ENCODE results near the gene SLC22A12.

SLC22A12 gene

GRCh38 chr11:64620381-64620971 is 29.5 kb downstream of the SLC22A12 start:
- no peak overlapping the region for H3K27ac Mint-ChIP-seq
- no peaks in the 10 kb centered on the region for H3K27me3 Mint-ChIP-seq
- no peaks in the 10 kb centered on the region for H3K36me3 Mint-ChIP-seq
- peaks cover 6% of the 10 kb centered on the region for H3K4me1 Mint-ChIP-seq
- H3K9me3 Mint-ChIP-seq = no peaks in the 10 kb centered on the region
- no peak overlapping the region for H3K4me3 Mint-ChIP-seq

GRCh38 chr11:64621283-64622019 is 30.4 kb downstream of the SLC22A12 start:
- Mint-ChIP-seq H3K9me3 (no peaks in the 10 kb centered on the region), H3K4me1 (peaks cover 6% of the 10 kb centered on the region), H3K27ac (no peak overlapping the region), H3K36me3 (no peaks in the 10 kb centered on the region), H3K27me3 (no peaks in the 10 kb centered on the region), H3K4me3 (no peak overlapping the region)

GRCh38 chr11:64622681-64623080 is 31.7 kb downstream of the SLC22A12 start:
- no peaks in the 10 kb centered on the region for H3K27me3 Mint-ChIP-seq
- no peaks in the 10 kb centered on the region for H3K9me3 Mint-ChIP-seq
- H3K36me3 Mint-ChIP-seq = no peaks in the 10 kb centered on the region
- H3K4me3 Mint-ChIP-seq = no peak overlapping the region
- no peak overlapping the region for H3K27ac Mint-ChIP-seq
- H3K4me1 Mint-ChIP-seq = peaks cover 6% of the 10 kb centered on the region

GRCh38 chr11:64624883-64625481 is 34.0 kb downstream of the SLC22A12 start:
- H3K9me3 Mint-ChIP-seq = no peaks in the 10 kb centered on the region
- H3K36me3 Mint-ChIP-seq = no peaks in the 10 kb centered on the region
- H3K4me1 Mint-ChIP-seq = peaks cover 6% of the 10 kb centered on the region
- no peak overlapping the region for H3K4me3 Mint-ChIP-seq
- H3K27me3 Mint-ChIP-seq = no peaks in the 10 kb centered on the region
- H3K27ac Mint-ChIP-seq = no peak overlapping the region

- no peaks in the 10 kb centered on the region for H3K4me1 Mint-ChIP-seq
- H3K9me3 Mint-ChIP-seq = no peaks in the 10 kb centered on the region
- H3K4me3 Mint-ChIP-seq = no peak overlapping the region
- H3K27ac Mint-ChIP-seq = no peak overlapping the region
- no peaks in the 10 kb centered on the region for H3K27me3 Mint-ChIP-seq
- no peaks in the 10 kb centered on the region for H3K36me3 Mint-ChIP-seq
These were observed 35.6 kb downstream of the SLC22A12 start for GRCh38 chr11:64626637-64627036.

GRCh38 chr11:64627371-64627770 is 36.4 kb downstream of the SLC22A12 start:
- no peaks in the 10 kb centered on the region for H3K36me3 Mint-ChIP-seq
- H3K27me3 Mint-ChIP-seq = no peaks in the 10 kb centered on the region
- no peak overlapping the region for H3K27ac Mint-ChIP-seq
- no peak overlapping the region for H3K4me3 Mint-ChIP-seq
- no peaks in the 10 kb centered on the region for H3K4me1 Mint-ChIP-seq
- no peaks in the 10 kb centered on the region for H3K9me3 Mint-ChIP-seq

- Mint-ChIP-seq H3K9me3 (no peaks in the 10 kb centered on the region), H3K27ac (no peak overlapping the region), H3K27me3 (no peaks in the 10 kb centered on the region), H3K36me3 (no peaks in the 10 kb centered on the region), H3K4me3 (no peak overlapping the region), H3K4me1 (peaks cover 5% of the 10 kb centered on the region)
These were observed 37.6 kb downstream of the SLC22A12 start for GRCh38 chr11:64628596-64628995.

- Mint-ChIP-seq H3K27me3 (no peaks in the 10 kb centered on the region), H3K9me3 (no peaks in the 10 kb centered on the region), H3K36me3 (no peaks in the 10 kb centered on the region), H3K27ac (no peak overlapping the region), H3K4me3 (no peak overlapping the region), H3K4me1 (peaks cover 10% of the 10 kb centered on the region)
These were observed 38.1 kb downstream of the SLC22A12 start for GRCh38 chr11:64629103-64629502.

- H3K27ac Mint-ChIP-seq = no peak overlapping the region
- peaks cover 2% of the 10 kb centered on the region for H3K27me3 Mint-ChIP-seq
- H3K4me1 Mint-ChIP-seq = peaks cover 13% of the 10 kb centered on the region
These were observed 39.0 kb downstream of the SLC22A12 start for GRCh38 chr11:64629796-64630562.

GRCh38 chr11:64631675-64632074 is 40.7 kb downstream of the SLC22A12 start:
- Mint-ChIP-seq H3K9me3 (no peaks in the 10 kb centered on the region), H3K27me3 (peaks cover 8% of the 10 kb centered on the region), H3K4me3 (no peak overlapping the region), H3K4me1 (peaks cover 13% of the 10 kb centered on the region), H3K27ac (no peak overlapping the region), H3K36me3 (no peaks in the 10 kb centered on the region)

More at GRCh38 chr11:64629796-64630562, 39.0 kb downstream of the SLC22A12 start:
- Mint-ChIP-seq H3K4me3 (no peak overlapping the region), H3K36me3 (no peaks in the 10 kb centered on the region), H3K9me3 (no peaks in the 10 kb centered on the region)

- Mint-ChIP-seq H3K27ac (no peak overlapping the region), H3K4me3 (no peak overlapping the region), H3K9me3 (no peaks in the 10 kb centered on the region), H3K4me1 (peaks cover 13% of the 10 kb centered on the region), H3K27me3 (peaks cover 8% of the 10 kb centered on the region), H3K36me3 (no peaks in the 10 kb centered on the region)
These were observed 41.2 kb downstream of the SLC22A12 start for GRCh38 chr11:64632237-64632636.

GRCh38 chr11:64632654-64633053 is 41.6 kb downstream of the SLC22A12 start:
- Mint-ChIP-seq H3K4me1 (peaks cover 13% of the 10 kb centered on the region), H3K36me3 (no peaks in the 10 kb centered on the region), H3K27me3 (peaks cover 11% of the 10 kb centered on the region), H3K27ac (no peak overlapping the region), H3K4me3 (no peak overlapping the region), H3K9me3 (no peaks in the 10 kb centered on the region)

GRCh38 chr11:64633555-64634159 is 42.6 kb downstream of the SLC22A12 start:
- no peak overlapping the region for H3K4me3 Mint-ChIP-seq
- peaks cover 13% of the 10 kb centered on the region for H3K4me1 Mint-ChIP-seq
- no peaks in the 10 kb centered on the region for H3K9me3 Mint-ChIP-seq
- peaks cover 13% of the 10 kb centered on the region for H3K27me3 Mint-ChIP-seq
- no peaks in the 10 kb centered on the region for H3K36me3 Mint-ChIP-seq
- no peak overlapping the region for H3K27ac Mint-ChIP-seq

GRCh38 chr11:64637334-64638017 is 46.5 kb downstream of the SLC22A12 start:
- H3K27me3 Mint-ChIP-seq = peaks cover 14% of the 10 kb centered on the region
- no peak overlapping the region for H3K27ac Mint-ChIP-seq
- no peaks in the 10 kb centered on the region for H3K36me3 Mint-ChIP-seq
- no peak overlapping the region for H3K4me3 Mint-ChIP-seq
- no peaks in the 10 kb centered on the region for H3K9me3 Mint-ChIP-seq
- H3K4me1 Mint-ChIP-seq = peaks cover 13% of the 10 kb centered on the region

Measured in activated naive CD4-positive, alpha-beta T cell treated with anti-CD3 and anti-CD28 coated beads, Interleukin-2, amount 50 U/mL, for 24 hours (primary cell).